CD4-positive, alpha-beta T cell treated with Interleukin-15 for 1 hour (primary cell): Measurements from ENCODE around the gene SLC40A1.
"Not testable (repeated sequence)": the region's sequence is repeated elsewhere in the genome, so short reads cannot be mapped to it uniquely, and the experiment has no call there.

Experiments
- DNase-seq: peaks from one replicate; pipeline ENCODE4 v3.0.0-alpha.2; 2020

The SLC40A1 gene

GRCh38 chr2:189580658-189581353 is at the start of gene SLC40A1:
Gene SLC40A1 (minus strand): TSS chr2:189580786. CDS start chr2:189580460, 326 bp downstream.
- DNase-seq: peak; percentile 56

GRCh38 chr2:189629531-189630453 is 49.2 kb upstream of the SLC40A1 start:
- no peak for DNase-seq

- no peak for DNase-seq
Measured at GRCh38 chr2:189628817-189629530, 48.4 kb upstream of the SLC40A1 start.

GRCh38 chr2:189627789-189628188 is 47.2 kb upstream of the SLC40A1 start:
- no peak for DNase-seq

- no peak for DNase-seq
Measured at GRCh38 chr2:189625636-189626035, 45.0 kb upstream of the SLC40A1 start.

GRCh38 chr2:189624648-189625355 is 44.2 kb upstream of the SLC40A1 start:
- no peak for DNase-seq

GRCh38 chr2:189623049-189623448 is 42.5 kb upstream of the SLC40A1 start:
- DNase-seq: no peak

GRCh38 chr2:189621781-189622180 is 41.2 kb upstream of the SLC40A1 start:
- no peak for DNase-seq

- no peak for DNase-seq
Measured at GRCh38 chr2:189618197-189618596, 37.6 kb upstream of the SLC40A1 start.

GRCh38 chr2:189614585-189614984 is 34.0 kb upstream of the SLC40A1 start:
- DNase-seq: no peak

- DNase-seq: no peak
Measured at GRCh38 chr2:189613650-189614420, 33.2 kb upstream of the SLC40A1 start.

- no peak for DNase-seq
Measured at GRCh38 chr2:189613077-189613636, 32.6 kb upstream of the SLC40A1 start.

- DNase-seq: no peak
Measured at GRCh38 chr2:189610700-189611099, 30.1 kb upstream of the SLC40A1 start.

GRCh38 chr2:189609853-189610252 is 29.3 kb upstream of the SLC40A1 start:
- DNase-seq: no peak

- no peak for DNase-seq
Measured at GRCh38 chr2:189609423-189609816, 28.8 kb upstream of the SLC40A1 start.

- DNase-seq: no peak
Measured at GRCh38 chr2:189608795-189609422, 28.3 kb upstream of the SLC40A1 start.

- no peak for DNase-seq
Measured at GRCh38 chr2:189608170-189608569, 27.6 kb upstream of the SLC40A1 start.

GRCh38 chr2:189602233-189602632 is 21.6 kb upstream of the SLC40A1 start:
- no peak for DNase-seq

- DNase-seq: not testable (repeated sequence)
Measured at GRCh38 chr2:189601652-189602051, 21.1 kb upstream of the SLC40A1 start.

GRCh38 chr2:189601043-189601442 is 20.5 kb upstream of the SLC40A1 start:
- no peak for DNase-seq

- DNase-seq: no peak
Measured at GRCh38 chr2:189599245-189599644, 18.7 kb upstream of the SLC40A1 start.
